Left renal cortex interstitium (tissue), 4 donors: ENCODE data around the gene USP6. TPM values are rescaled to one million over a fixed set of nuclear protein-coding genes. Genes with fewer than 3 reads are reported as not detected.
"Not testable (repeated sequence)": the region's sequence is repeated elsewhere in the genome, so short reads cannot be mapped to it uniquely, and the experiment has no call there.

Source experiments
- DNase-seq, 4 donors: peaks; one replicate each; pipeline ENCODE4 v3.0.0-alpha.2; 2013; ENCODE audit warnings: low read depth in 4 of 4, low spot score in 2 of 4, missing footprints in 1 of 4
- polyA plus RNA-seq, 4 donors: library from polyadenylated mRNA; unstranded; fragments of 120-200 nt; gene quantifications; one replicate each; pipeline ENCODE4 v1.2.1, GENCODE V29; 2013; ENCODE audit not compliant: insufficient read length in 4 of 4

Gene USP6
- polyA plus RNA-seq, 4 donors, result 2.2 to 20.1 (median 3.6) TPM

- no peak for DNase-seq
Measured at GRCh38 chr17:5121186-5121841, 5.5 kb downstream of the USP6 start.

DNA sequence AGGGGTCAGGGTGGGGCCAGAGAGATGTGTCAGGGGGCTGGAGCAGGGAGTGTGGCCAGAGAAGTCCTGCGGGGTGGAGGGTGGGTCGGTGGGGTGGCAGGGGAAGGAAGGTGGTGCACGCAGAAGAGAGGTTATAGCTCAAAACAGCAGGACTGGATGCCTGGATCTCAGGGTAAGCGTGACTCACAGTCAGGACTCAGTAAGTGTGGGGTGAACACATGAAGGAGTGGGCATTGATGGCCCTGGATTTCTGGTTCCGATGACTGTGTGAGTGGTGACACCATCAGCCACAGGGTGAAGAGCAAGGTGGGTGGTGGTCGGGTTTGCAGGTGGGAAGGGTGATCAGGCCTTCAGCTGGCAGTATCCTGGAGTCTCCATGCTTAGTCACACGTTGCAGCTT is 6.2 kb downstream of the USP6 start:
- not testable (repeated sequence) for DNase-seq

DNA sequence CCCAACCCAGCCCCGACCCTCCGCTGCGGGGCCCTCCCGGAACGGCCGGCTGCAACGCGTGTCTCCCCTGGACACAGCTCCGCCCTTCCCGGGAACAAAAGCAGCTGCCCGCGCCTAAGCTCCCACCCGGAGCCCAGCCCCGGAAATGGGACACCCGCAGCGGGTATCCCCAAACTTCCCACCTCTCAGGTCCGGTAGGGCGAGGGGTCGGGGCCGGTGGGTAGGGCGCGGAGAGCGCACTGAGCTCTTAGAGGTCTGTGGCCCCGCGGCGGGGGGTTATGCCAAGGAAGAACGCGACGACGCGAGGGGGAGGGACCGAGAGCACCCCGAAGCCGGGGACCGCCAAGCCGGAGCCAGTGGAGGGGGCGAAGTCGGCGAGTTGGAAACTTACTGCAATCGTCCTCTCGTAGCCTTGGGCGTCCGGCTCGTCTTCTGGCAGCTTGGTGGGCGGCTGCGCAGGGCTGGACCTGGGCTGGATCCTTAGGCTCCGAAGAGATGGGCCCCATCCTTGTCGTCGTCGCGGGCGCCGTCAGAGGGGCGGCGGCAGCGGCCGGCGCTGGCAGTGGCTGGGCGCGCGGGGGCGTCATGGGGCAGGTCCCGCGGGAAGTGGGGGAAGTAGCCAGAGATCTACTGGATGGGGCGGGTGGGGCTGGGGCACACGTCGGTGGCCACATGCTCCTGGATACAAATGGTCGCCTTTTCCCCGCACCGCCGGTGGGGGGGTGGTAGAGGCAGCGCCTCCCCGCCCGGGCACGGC is 6.9 kb downstream of the USP6 start:
- no peak for DNase-seq

DNA sequence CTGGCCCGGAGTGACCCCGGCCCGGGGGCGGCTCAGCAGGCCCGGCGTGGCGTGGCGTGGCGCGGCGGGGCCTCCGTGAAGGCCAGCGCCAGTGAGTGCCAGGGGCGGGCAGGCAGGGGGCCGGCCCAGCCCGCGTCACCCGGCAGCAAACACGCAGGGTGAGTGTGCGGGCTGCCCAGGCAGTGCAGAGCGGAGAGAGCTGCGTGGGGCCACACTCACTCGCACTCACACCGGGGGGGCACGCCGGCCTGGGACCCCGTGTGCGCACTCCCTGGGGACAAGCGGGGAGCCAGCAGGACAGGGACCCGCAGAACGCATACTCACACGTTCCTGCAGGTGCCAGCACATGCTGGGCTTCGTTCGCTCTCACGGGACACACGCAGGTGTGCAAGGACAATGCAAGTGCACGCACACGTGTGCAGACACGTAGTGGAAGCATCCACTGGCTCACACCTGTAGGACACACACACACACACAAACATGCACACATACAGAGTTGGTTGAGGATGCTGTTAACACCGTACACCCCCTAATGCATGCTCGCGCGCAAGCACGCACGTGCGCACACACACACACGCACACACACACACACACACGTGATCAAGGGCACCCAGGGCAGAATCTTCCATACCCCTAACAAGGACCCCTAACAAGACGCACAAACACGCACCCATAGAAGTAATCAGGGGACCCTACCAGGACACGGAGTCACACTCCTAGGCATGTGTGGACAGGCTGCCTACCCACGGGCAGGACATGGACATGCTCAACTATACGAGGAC is 7.7 kb downstream of the USP6 start:
- DNase-seq, result no peak

DNA sequence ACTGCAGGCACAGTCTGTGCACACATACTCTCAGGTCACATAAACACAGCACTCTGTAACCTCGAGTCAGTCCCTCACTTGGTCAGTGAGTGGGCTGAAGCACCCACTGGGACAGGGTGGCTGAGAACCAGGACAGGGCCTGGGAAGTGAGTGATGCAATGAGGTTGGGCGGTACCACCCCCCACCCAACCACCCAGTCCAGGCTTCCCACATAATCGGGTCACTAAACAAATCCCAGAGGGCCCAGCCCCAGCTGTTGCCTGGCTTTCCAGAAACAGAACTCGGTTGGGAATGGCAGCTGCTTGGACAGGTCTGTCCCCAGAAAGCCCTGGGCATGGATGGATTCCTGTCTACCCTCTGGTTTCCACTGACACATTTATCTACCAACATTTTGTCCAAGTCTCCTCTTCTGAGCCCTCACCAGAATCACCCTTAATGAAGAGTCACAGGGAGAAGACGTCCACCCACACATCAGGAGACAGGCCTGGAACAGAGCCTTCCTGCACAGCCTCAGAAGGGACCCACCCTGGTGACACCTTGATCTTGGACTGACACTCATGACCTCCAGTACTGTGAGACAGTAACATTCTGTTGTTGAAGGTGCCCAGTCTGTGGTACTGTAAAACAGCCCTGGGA is 8.4 kb downstream of the USP6 start:
- not testable (repeated sequence) for DNase-seq

GRCh38 chr17:5124896-5125295 is 9.1 kb downstream of the USP6 start:
- not testable (repeated sequence) for DNase-seq

GRCh38 chr17:5126719-5127488 is 11.1 kb downstream of the USP6 start:
- DNase-seq, result no peak

GRCh38 chr17:5127910-5128309 is 12.1 kb downstream of the USP6 start:
- DNase-seq, result no peak

- DNase-seq, result not testable (repeated sequence)
Measured at GRCh38 chr17:5128387-5128786, 12.6 kb downstream of the USP6 start.

DNA sequence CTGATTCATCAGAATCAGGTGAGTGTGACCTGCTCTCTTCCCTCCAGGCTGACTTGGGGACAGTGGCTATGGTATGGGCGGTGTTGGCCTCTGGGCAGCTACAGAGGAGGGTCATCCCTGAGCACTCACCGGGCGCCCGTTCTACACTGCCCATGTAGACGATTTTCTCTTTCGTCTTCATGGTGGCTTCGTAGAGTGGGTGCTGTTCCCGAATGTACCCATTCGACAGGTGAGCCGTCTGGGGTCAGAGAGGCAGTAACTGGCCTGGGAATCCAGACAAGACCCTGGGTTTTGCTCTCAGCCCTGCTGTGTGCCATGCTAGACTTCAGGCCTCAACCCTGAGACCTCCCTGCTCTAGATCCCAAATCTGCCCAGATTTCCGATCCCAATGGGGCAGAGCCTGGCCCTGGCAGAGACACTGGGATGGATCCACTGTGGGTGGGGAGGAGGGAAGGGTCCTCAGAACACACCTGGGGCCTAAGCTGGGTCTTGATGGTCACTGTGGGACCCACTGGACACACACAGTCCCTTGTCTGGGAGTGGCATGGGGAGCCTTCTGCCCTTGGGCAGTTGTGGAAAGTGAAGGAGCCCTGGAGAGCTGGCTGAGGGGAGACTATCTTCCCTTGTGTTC is 13.2 kb downstream of the USP6 start:
- no peak for DNase-seq

DNA sequence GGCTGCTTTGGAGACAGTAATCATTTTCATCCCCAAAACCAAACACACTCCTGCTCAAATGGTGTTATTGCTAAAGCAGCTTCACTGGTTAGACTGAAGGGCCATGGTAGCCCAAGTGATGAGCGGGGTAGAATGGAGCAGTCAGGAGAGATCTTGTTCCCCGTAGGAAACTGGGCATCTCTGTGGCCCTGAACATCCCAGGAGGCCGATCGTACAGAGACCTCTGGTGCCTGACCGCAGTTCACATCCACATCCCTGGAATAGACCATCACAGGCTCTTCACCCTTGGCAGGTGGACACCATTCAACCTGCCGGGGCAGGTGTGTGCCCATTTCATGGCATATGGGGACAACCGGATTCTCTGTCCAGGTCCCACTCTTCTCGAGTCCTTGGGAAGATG is 13.9 kb downstream of the USP6 start:
- not testable (repeated sequence) for DNase-seq

DNA sequence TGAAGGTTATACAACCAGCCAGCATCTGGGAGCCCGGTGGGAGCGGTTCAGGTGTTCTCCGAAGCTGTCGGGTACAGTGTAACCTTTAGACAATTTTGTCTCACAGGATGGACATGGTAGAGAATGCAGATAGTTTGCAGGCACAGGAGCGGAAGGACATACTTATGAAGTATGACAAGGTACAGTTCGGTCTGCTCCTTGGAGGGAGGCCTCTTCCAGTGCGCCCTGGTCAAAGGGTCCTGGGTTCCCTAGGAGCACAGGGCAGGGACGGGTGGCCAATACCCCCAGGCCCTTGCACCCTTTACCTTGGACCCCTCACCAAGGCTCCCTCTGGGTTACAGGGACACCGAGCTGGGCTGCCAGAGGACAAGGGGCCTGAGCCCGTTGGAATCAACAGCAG is 14.4 kb downstream of the USP6 start:
- DNase-seq, result not testable (repeated sequence)

- DNase-seq, result not testable (repeated sequence)
Measured at GRCh38 chr17:5130687-5131086, 14.9 kb downstream of the USP6 start.

GRCh38 chr17:5131146-5131715 is 15.4 kb downstream of the USP6 start:
- no peak for DNase-seq

GRCh38 chr17:5131799-5132502 is 16.1 kb downstream of the USP6 start:
- not testable (repeated sequence) for DNase-seq

DNA sequence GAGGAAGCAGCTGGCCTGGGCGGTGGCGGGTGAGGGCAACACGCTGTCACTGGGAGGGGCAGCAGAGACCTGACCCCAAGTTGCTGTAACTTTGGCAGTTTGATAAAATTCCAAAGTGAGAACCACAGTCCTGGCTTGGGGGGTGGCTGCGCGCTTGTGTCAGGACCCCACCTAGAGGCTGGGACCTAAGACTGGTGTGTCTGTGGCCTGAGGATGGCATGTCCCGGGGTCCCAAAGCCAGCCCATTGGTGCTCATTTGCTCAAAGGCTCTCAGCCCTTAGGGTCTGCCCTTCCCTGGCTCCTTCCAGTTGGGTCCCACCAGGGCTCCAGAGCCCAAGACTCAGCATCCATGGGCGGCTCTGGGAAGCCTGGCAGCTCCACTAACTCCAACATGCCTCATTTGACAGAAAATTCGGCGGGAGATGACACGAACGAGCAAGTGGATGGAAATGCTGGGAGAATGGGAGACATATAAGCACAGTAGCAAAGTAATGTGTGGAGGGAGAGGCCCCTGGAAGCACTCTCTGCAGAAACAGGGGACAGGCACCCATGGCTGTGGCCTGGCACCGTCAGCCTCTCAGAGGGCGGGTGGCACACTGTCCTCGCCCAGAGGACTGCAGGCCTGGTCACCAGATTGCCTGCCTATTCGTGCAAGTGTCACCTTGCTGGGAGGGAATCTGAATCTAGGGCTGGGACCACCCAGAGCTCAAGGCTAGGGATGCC is 16.8 kb downstream of the USP6 start:
- not testable (repeated sequence) for DNase-seq

- no peak for DNase-seq
Measured at GRCh38 chr17:5133311-5133710, 17.5 kb downstream of the USP6 start.

DNA sequence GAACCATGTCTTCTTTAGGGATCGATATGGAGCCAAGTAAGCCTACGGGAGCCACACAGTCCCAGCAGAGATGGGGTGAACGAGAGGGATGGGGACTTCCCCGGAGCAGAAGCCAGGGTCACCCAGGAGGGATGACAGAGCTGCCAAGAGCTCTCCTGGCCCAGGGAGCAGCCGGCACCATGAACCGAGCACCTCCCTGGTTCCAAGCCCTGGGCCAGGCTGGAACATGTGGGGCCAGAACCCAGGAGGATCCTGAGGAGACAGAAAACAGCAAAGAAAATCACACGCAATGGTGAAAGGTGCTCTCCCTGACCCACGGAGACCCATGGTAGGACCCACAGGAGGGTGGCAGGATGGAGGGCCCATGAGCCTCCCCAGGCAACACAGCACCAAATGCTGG is 18.1 kb downstream of the USP6 start:
- not testable (repeated sequence) for DNase-seq
